ENCODE data around the gene ALDH1A3.
"Not testable (repeated sequence)": the region's sequence is repeated elsewhere in the genome, so short reads cannot be mapped to it uniquely, and the experiment has no call there.

ALDH1A3 gene

GRCh38 chr15:100879464-100880138 lies at the start of gene ALDH1A3:
TSS of gene ALDH1A3 (plus strand) at chr15:100879831. CDS start at chr15:100879908, 77 bp downstream.
- peak; percentile 96 for DNase-seq

- no peak for DNase-seq
Measured at GRCh38 chr15:100831467-100831866, 48.2 kb upstream of the ALDH1A3 start.

- DNase-seq, result no peak
Measured at GRCh38 chr15:100832149-100832942, 47.3 kb upstream of the ALDH1A3 start.

- no peak for DNase-seq
Measured at GRCh38 chr15:100833417-100834389, 45.9 kb upstream of the ALDH1A3 start.

GRCh38 chr15:100834731-100835130 lies 44.9 kb upstream of the ALDH1A3 start:
- no peak for DNase-seq

- no peak for DNase-seq
Measured at GRCh38 chr15:100835636-100836035, 44.0 kb upstream of the ALDH1A3 start.

GRCh38 chr15:100836501-100836900 lies 43.1 kb upstream of the ALDH1A3 start:
- DNase-seq, result no peak

GRCh38 chr15:100841426-100841825 lies 38.2 kb upstream of the ALDH1A3 start:
- no peak for DNase-seq

GRCh38 chr15:100842756-100843730 lies 36.6 kb upstream of the ALDH1A3 start:
- no peak for DNase-seq

GRCh38 chr15:100844167-100844566 lies 35.5 kb upstream of the ALDH1A3 start:
- DNase-seq, result no peak

GRCh38 chr15:100844778-100845177 lies 34.9 kb upstream of the ALDH1A3 start:
- DNase-seq, result no peak

- no peak for DNase-seq
Measured at GRCh38 chr15:100847194-100847593, 32.4 kb upstream of the ALDH1A3 start.

- DNase-seq, result no peak
Measured at GRCh38 chr15:100849021-100849854, 30.4 kb upstream of the ALDH1A3 start.

GRCh38 chr15:100849855-100850218 lies 29.8 kb upstream of the ALDH1A3 start:
- no peak for DNase-seq

GRCh38 chr15:100851428-100852015 lies 28.1 kb upstream of the ALDH1A3 start:
- not testable (repeated sequence) for DNase-seq

GRCh38 chr15:100852630-100853029 lies 27.0 kb upstream of the ALDH1A3 start:
- DNase-seq, result no peak

GRCh38 chr15:100853676-100854440 lies 25.8 kb upstream of the ALDH1A3 start:
- DNase-seq, result no peak

- DNase-seq, result no peak
Measured at GRCh38 chr15:100856867-100857266, 22.8 kb upstream of the ALDH1A3 start.

GRCh38 chr15:100858294-100858693 lies 21.3 kb upstream of the ALDH1A3 start:
- DNase-seq, result no peak
